Measurements from ENCODE around the gene PRKCH.

- TF ChIP-seq CTCF (conservative IDR thresholded peaks at IDR 0.05; ENCODE audit: low read length) (no peak), EZH2phosphoT487 (IDR thresholded peaks at IDR 0.05; ENCODE audit: borderline replicate concordance) (no peak)
Observed at GRCh38 chr14:61568572-61569011, 247.2 kb downstream of the PRKCH start.

Data from Loucy (cell line).